HL-60 (cell line): ENCODE measurements around the gene AXIN1.

ENCODE experiments used
- DNase-seq, 2 experiments: peaks; one replicate each; pipeline ENCODE4 v3.0.0-alpha.2; 2010 to 2020; ENCODE audit warnings: low read depth in 1 of 2, low spot score in 1 of 2
- H3K27ac ChIP-seq: fragments of 250-450 bp; sonication (Bioruptor Pico); replicated peaks from 2 replicates; pipeline ENCODE4 v1.5.1; 2020; ENCODE audit warnings: mild to moderate bottlenecking, moderate library complexity
- H3K27me3 ChIP-seq: fragments of 250-450 bp; sonication (Bioruptor Pico); 2 replicates; pipeline ENCODE4 v1.5.1; 2021; ENCODE audit warnings: mild to moderate bottlenecking, moderate library complexity; ENCODE audit not compliant: insufficient read depth, poor library complexity, severe bottlenecking
- H3K4me3 ChIP-seq: replicated peaks from 2 replicates; pipeline ENCODE4 v1.5.1; 2011; ENCODE audit warnings: mild to moderate bottlenecking, control low read depth, low read length; ENCODE audit not compliant: insufficient read depth
- GABPA ChIP-seq: IDR thresholded peaks from 2 replicates; pipeline ENCODE4 v1.6.1; 2012; ENCODE audit warnings: low read depth
- POLR2AphosphoS5 ChIP-seq: IDR thresholded peaks from 2 replicates; pipeline ENCODE4 v1.6.1; 2012; ENCODE audit warnings: low read depth
- SPI1 ChIP-seq: IDR thresholded peaks from 2 replicates; pipeline ENCODE4 v1.6.1; 2012; ENCODE audit warnings: low read depth, mild to moderate bottlenecking, borderline replicate concordance
- TF ChIP-seq, protein P1 (sequence below): IDR thresholded peaks from one replicate; pipeline ENCODE4 v1.5.1; 2011; ENCODE audit warnings: low read length, control low read depth, inconsistent platforms; ENCODE audit not compliant: insufficient read depth
- TF ChIP-seq, protein P2 (sequence below): IDR thresholded peaks from 2 replicates; pipeline ENCODE4 v1.6.1; 2012; ENCODE audit warnings: low read depth; ENCODE audit not compliant: insufficient replicate concordance

The AXIN1 gene

DNA sequence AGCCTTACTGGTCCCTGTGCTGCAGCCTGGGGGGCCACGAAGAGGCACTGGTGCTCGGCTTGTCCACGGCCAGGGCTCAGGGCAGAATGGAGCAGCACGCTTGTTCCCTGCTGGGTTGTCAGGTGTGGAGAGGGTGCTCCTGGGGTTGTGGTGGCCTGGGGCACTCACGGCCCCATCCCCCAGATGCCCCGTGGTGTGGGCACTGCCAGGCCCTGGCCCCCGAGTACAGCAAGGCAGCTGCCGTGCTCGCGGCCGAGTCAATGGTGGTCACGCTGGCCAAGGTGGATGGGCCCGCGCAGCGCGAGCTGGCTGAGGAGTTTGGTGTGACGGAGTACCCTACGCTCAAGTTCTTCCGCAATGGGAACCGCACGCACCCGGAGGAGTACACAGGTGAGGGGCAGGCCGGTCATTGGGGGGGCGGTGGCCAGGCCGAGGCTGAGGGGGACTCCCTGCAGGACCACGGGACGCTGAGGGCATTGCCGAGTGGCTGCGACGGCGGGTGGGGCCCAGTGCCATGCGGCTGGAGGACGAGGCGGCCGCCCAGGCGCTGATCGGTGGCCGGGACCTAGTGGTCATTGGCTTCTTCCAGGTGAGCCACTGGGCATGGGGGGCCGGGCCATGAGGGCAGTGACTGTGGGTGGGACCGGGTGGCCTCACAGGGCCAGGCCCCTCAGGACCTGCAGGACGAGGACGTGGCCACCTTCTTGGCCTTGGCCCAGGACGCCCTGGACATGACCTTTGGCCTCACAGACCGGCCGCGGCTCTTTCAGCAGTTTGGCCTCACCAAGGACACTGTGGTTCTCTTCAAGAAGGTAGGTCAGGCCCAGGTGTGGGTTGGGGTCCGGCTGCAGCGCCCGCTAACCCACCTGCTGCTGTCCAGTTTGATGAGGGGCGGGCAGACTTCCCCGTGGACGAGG, 68.1 kb downstream of the AXIN1 start:
- Histone ChIP-seq H3K27ac (no peak overlapping the region), H3K4me3 (no peak overlapping the region), H3K27me3 (peaks cover 14% of the 10 kb centered on the region)
- no peak for DNase-seq
- TF ChIP-seq GABPA = no peak

DNA sequence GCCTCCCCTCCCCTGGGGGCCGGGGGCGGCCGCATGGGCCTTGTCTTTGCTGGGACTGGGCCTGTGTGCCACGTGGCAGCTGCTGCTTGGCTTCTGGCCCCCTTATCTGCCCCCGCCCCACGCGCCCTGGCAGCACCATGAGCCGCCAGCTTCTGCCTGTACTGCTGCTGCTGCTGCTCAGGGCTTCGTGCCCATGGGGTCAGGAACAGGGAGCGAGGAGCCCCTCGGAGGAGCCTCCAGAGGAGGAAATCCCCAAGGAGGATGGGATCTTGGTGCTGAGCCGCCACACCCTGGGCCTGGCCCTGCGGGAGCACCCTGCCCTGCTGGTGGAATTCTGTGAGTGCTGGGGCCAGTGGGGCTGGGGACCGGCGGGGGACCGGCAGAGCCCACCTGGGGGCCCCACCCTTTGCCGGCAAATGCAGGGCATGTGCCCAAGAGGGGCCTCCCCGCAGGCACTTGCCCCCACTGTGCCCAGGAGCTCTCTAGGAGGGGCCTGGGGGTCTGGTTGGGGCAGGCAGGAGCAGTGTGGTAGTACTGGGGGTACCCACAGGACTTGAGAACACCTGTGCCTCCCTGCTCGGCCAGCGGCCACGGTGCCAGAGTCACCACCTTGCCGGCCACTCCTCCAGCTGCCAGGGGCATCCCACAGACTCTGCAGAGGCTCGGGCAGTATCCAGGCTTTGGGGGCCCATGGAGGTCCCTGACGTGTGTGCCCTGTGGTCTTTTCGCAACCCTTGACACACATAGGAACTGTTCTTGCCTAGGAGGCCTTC, 69.3 kb downstream of the AXIN1 start, which contains the start of gene PDIA2:
TSS of gene PDIA2 (plus strand) at position 132 of the 773 bp plus-strand sequence. CDS start at position 138, 6 bp downstream.
- Histone ChIP-seq H3K27me3 (peaks cover 18% of the 10 kb centered on the region), H3K27ac (no peak within 1 kb of the TSS), H3K4me3 (no peak within 1 kb of the TSS)
- DNase-seq = no peak
- TF ChIP-seq POLR2AphosphoS5 (no peak), GABPA (no peak), SPI1 (no peak)
- TF ChIP-seq, protein P1, sequence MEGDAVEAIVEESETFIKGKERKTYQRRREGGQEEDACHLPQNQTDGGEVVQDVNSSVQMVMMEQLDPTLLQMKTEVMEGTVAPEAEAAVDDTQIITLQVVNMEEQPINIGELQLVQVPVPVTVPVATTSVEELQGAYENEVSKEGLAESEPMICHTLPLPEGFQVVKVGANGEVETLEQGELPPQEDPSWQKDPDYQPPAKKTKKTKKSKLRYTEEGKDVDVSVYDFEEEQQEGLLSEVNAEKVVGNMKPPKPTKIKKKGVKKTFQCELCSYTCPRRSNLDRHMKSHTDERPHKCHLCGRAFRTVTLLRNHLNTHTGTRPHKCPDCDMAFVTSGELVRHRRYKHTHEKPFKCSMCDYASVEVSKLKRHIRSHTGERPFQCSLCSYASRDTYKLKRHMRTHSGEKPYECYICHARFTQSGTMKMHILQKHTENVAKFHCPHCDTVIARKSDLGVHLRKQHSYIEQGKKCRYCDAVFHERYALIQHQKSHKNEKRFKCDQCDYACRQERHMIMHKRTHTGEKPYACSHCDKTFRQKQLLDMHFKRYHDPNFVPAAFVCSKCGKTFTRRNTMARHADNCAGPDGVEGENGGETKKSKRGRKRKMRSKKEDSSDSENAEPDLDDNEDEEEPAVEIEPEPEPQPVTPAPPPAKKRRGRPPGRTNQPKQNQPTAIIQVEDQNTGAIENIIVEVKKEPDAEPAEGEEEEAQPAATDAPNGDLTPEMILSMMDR = no peak
- TF ChIP-seq, protein P2, sequence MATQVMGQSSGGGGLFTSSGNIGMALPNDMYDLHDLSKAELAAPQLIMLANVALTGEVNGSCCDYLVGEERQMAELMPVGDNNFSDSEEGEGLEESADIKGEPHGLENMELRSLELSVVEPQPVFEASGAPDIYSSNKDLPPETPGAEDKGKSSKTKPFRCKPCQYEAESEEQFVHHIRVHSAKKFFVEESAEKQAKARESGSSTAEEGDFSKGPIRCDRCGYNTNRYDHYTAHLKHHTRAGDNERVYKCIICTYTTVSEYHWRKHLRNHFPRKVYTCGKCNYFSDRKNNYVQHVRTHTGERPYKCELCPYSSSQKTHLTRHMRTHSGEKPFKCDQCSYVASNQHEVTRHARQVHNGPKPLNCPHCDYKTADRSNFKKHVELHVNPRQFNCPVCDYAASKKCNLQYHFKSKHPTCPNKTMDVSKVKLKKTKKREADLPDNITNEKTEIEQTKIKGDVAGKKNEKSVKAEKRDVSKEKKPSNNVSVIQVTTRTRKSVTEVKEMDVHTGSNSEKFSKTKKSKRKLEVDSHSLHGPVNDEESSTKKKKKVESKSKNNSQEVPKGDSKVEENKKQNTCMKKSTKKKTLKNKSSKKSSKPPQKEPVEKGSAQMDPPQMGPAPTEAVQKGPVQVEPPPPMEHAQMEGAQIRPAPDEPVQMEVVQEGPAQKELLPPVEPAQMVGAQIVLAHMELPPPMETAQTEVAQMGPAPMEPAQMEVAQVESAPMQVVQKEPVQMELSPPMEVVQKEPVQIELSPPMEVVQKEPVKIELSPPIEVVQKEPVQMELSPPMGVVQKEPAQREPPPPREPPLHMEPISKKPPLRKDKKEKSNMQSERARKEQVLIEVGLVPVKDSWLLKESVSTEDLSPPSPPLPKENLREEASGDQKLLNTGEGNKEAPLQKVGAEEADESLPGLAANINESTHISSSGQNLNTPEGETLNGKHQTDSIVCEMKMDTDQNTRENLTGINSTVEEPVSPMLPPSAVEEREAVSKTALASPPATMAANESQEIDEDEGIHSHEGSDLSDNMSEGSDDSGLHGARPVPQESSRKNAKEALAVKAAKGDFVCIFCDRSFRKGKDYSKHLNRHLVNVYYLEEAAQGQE = no peak

DNA sequence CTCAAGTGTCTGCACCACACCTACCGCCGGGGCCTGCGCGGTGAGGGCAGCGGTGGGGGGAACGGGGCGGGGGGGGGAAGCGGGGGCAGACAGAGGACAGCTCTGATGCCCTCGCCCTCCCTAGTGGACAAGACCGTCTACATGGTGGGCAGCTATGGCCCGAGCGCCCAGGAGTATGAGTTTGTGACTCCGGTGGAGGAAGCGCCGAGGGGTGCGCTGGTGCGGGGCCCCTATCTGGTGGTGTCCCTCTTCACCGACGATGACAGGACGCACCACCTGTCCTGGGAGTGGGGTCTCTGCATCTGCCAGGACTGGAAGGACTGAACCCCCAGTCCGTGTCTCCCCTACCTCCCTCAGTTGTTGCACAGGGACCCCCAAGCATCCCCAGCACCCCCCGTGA, 70.0 kb downstream of the AXIN1 start:
- H3K4me3 ChIP-seq = no peak overlapping the region
- no peak for DNase-seq
- H3K27me3 ChIP-seq = peaks cover 18% of the 10 kb centered on the region
- TF ChIP-seq, protein P1 = no peak
- TF ChIP-seq, protein P2 = no peak
- TF ChIP-seq GABPA (no peak), SPI1 (no peak), POLR2AphosphoS5 (no peak)
- no peak overlapping the region for H3K27ac ChIP-seq

DNA sequence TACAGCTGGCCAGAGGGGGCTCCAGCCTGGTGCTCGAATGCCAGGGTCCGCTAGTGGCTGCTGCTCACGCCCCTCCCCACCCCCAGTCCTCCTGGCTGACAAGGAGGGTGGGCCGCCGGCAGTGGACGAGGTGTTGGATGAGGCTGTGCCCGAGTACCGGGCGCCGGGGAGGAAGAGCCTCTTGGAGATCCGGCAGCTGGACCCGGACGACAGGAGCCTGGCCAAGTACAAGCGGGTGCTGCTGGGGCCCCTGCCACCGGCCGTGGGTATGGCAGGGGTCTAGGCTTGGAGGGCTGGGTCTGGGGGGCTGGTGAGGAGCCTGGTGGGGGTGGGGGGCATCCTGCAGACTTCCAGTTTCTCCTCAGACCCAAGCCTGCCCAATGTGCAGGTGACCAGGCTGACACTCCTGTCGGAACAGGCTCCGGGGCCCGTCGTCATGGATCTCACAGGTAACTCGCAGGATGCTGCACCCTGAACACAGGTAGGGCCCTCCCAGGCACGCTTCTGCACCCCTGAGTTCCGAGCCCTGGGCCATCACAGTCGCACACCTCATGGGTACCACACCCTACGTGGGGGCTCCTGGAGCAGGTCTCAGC, 70.8 kb downstream of the AXIN1 start:
- no peak overlapping the region for H3K4me3 ChIP-seq

More for the DNA sequence above, 70.8 kb downstream of the AXIN1 start:
- Histone ChIP-seq H3K27me3 (peaks cover 22% of the 10 kb centered on the region), H3K27ac (no peak overlapping the region)
- TF ChIP-seq SPI1 = no peak
- TF ChIP-seq POLR2AphosphoS5 = no peak
- TF ChIP-seq, protein P2 = no peak
- TF ChIP-seq GABPA = no peak
- TF ChIP-seq, protein P1 = no peak
- no peak for DNase-seq
